A549 (cell line): Measurements from ENCODE around the gene TIAL1. TPM values are rescaled to one million over a fixed set of nuclear protein-coding genes. Genes with fewer than 3 reads are reported as not detected.

Experiments
- ATAC-seq, 2 experiments: fragments of 200-7000 bp in 1 of 2; fragments of >200 bp in 1 of 2; cut with Nextera tagmentation in 1 of 2; cut with Tn5 transposase in 1 of 2; 3 replicates each; pipeline versions ENCODE4 v1.8.0 to v1.9.1; 2018 to 2020; ENCODE audit warnings: mild to moderate bottlenecking in 1 of 2, moderate library complexity in 1 of 2
- CTCF ChIA-PET: fragments of 300-600 bp; sonication (Branson Sonifier 250); formaldehyde crosslinking; extraction: SDS; loops from one replicate; lab custom pipeline; 2021; ENCODE audit warnings: antibody characterized with exemption, inconsistent platforms; lab: Yijun Ruan, JAX
- POLR2A ChIA-PET: fragments of 350-600 bp; formaldehyde crosslinking; extraction: SDS; loops from one replicate; lab custom pipeline; 2021; ENCODE audit warnings: antibody characterized with exemption, inconsistent platforms; lab: Yijun Ruan, JAX
- DNase-seq, 2 experiments: peaks; one replicate each; pipeline versions ENCODE4 v3.0.0 to v3.0.0-alpha.2; 2011 to 2016; ENCODE audit warnings: low read depth in 1 of 2, low spot score in 1 of 2
- FAIRE-seq: peaks from 2 replicates; lab custom pipeline; 2011; peaks lifted over from hg19 to GRCh38; lab: Jason Lieb, UNC
- H3K27ac ChIP-seq, 2 experiments: fragments of >200 bp; sonication (Bioruptor Twin); formaldehyde crosslinking; 3 replicates each; pipeline ENCODE4 v1.5.1; 2016 to 2017
- H3K4me1 ChIP-seq: fragments of >200 bp; sonication (Bioruptor Twin); formaldehyde crosslinking; 3 replicates; pipeline ENCODE4 v1.6.1; 2016
- H3K4me2 ChIP-seq: fragments of >200 bp; sonication (Bioruptor Twin); formaldehyde crosslinking; 3 replicates; pipeline ENCODE4 v1.6.1; 2016
- H3K4me3 ChIP-seq: fragments of >200 bp; sonication (Bioruptor Twin); formaldehyde crosslinking; 3 replicates; pipeline ENCODE4 v1.5.1; 2016
- H3K9me3 ChIP-seq: fragments of >200 bp; sonication (Bioruptor Twin); formaldehyde crosslinking; 3 replicates; pipeline ENCODE4 v1.6.1; 2016
- CBX8 ChIP-seq: fragments of 200-600 bp; sonication (generic); IDR thresholded peaks from 2 replicates; pipeline ENCODE4 v1.6.1; 2016
- CEBPB ChIP-seq, 2 experiments: fragments of >200 bp in 1 of 2; sonication (Bioruptor Twin) in 1 of 2; formaldehyde crosslinking in 1 of 2; IDR thresholded peaks; 2 replicates each; pipeline ENCODE4 v1.6.1; 2012 to 2016
- CHD2 ChIP-seq: fragments of 150-350 bp; IDR thresholded peaks from 2 replicates; pipeline ENCODE4 v1.6.1; 2014; ENCODE audit warnings: low read length; ENCODE audit not compliant: partially characterized antibody
- CTCF ChIP-seq: fragments of >200 bp; sonication (Bioruptor Twin); formaldehyde crosslinking; IDR thresholded peaks from 3 replicates; pipeline ENCODE4 v1.5.1; 2016
- EHF ChIP-seq: fragments of 250-450 bp; sonication (Bioruptor Pico); IDR thresholded peaks from 2 replicates; pipeline ENCODE4 v1.5.0; 2020; ENCODE audit warnings: mild to moderate bottlenecking
- ELK1 ChIP-seq: fragments of 150-350 bp; IDR thresholded peaks from 2 replicates; pipeline ENCODE4 v1.6.1; 2014; ENCODE audit warnings: low read depth, mild to moderate bottlenecking, low read length
- EP300 ChIP-seq, 2 experiments: fragments of >200 bp; sonication (Bioruptor Twin); formaldehyde crosslinking; IDR thresholded peaks; 2 replicates in 1 of 2; 3 replicates in 1 of 2; pipeline ENCODE4 v1.6.1; 2016 to 2017
- ESRRA ChIP-seq: fragments of 150-350 bp; IDR thresholded peaks from 2 replicates; pipeline ENCODE4 v1.6.1; 2014; ENCODE audit warnings: mild to moderate bottlenecking, low read length, borderline replicate concordance
- FOSL2 ChIP-seq, 2 experiments: fragments of 450-650 bp in 1 of 2; fragments of >200 bp in 1 of 2; sonication (Bioruptor Twin) in 1 of 2; formaldehyde crosslinking; IDR thresholded peaks; 2 replicates each; pipeline versions ENCODE4 v1.5.0 to v1.6.1; 2016 to 2020; ENCODE audit warnings: mild to moderate bottlenecking in 1 of 2, moderate library complexity in 1 of 2
- FOXS1 ChIP-seq: fragments of 250-450 bp; sonication (Bioruptor Pico); IDR thresholded peaks from 2 replicates; pipeline ENCODE4 v1.5.0; 2020; ENCODE audit warnings: mild to moderate bottlenecking, moderate library complexity
- GATA3 ChIP-seq: IDR thresholded peaks from 2 replicates; pipeline ENCODE4 v1.6.1; 2012; ENCODE audit warnings: borderline replicate concordance
- HOXA7 ChIP-seq: fragments of 250-450 bp; sonication (Bioruptor Pico); IDR thresholded peaks from 2 replicates; pipeline ENCODE4 v1.5.0; 2020; ENCODE audit warnings: mild to moderate bottlenecking, moderate library complexity
- MAFK ChIP-seq: fragments of 450-650 bp; IDR thresholded peaks from 2 replicates; pipeline ENCODE4 v1.6.1; 2014; ENCODE audit not compliant: partially characterized antibody
- MAX ChIP-seq: IDR thresholded peaks from 2 replicates; pipeline ENCODE4 v1.6.1; 2012
- MAZ ChIP-seq: fragments of 150-350 bp; IDR thresholded peaks from 2 replicates; pipeline ENCODE4 v1.6.1; 2014; ENCODE audit warnings: antibody characterized with exemption, low read depth, low read length, borderline replicate concordance
- NR3C1 ChIP-seq: fragments of >200 bp; sonication (Bioruptor Twin); formaldehyde crosslinking; IDR thresholded peaks from 3 replicates; pipeline ENCODE4 v1.6.1; 2017
- PBX3 ChIP-seq: IDR thresholded peaks from 2 replicates; pipeline ENCODE4 v1.6.1; 2012
- RAD21 ChIP-seq, 2 experiments: fragments of >200 bp in 1 of 2; sonication (Bioruptor Twin) in 1 of 2; formaldehyde crosslinking in 1 of 2; IDR thresholded peaks in 1 of 2; conservative IDR thresholded peaks in 1 of 2; 2 replicates in 1 of 2; 3 replicates in 1 of 2; pipeline ENCODE4 v1.6.1; 2012 to 2018; ENCODE audit warnings: inconsistent platforms in 1 of 2
- RARB ChIP-seq: fragments of 250-450 bp; sonication (Bioruptor Pico); IDR thresholded peaks from 2 replicates; pipeline ENCODE4 v1.8.0; 2021; ENCODE audit warnings: mild to moderate bottlenecking, moderate library complexity
- REST ChIP-seq: fragments of 200-600 bp; sonication (generic); IDR thresholded peaks from 2 replicates; pipeline ENCODE4 v1.6.1; 2016; ENCODE audit warnings: antibody characterized with exemption, mild to moderate bottlenecking, moderate library complexity
- RFX5 ChIP-seq: fragments of 450-650 bp; IDR thresholded peaks from 2 replicates; pipeline ENCODE4 v1.7.1; 2014; ENCODE audit warnings: antibody characterized with exemption, mild to moderate bottlenecking, moderate library complexity
- SMC3 ChIP-seq: fragments of >200 bp; sonication (Bioruptor Twin); formaldehyde crosslinking; IDR thresholded peaks from 3 replicates; pipeline ENCODE4 v1.6.1; 2018; ENCODE audit warnings: inconsistent platforms
- TP53 ChIP-seq: fragments of 250-450 bp; sonication (Bioruptor Pico); IDR thresholded peaks from 2 replicates; pipeline ENCODE4 v1.5.0; 2021; ENCODE audit warnings: mild to moderate bottlenecking, moderate library complexity
- ZNF302 ChIP-seq: fragments of 250-450 bp; sonication (Bioruptor Pico); IDR thresholded peaks from 2 replicates; pipeline ENCODE4 v1.9.0; 2021; ENCODE audit warnings: inconsistent platforms, mild to moderate bottlenecking, moderate library complexity
- WGBS: methylation state at CpG from one replicate; pipeline ENCODE4 v1.1.6; 2017; ENCODE audit errors: missing lambda C conversion rate; 5-methylcytosine and 5-hydroxymethylcytosine counted together
- polyA plus RNA-seq, 4 experiments: library from polyadenylated mRNA; depleted of rRNA in 3 of 4; stranded (reverse); fragments of >200 nt; fragmentation: RNase III in 1 of 4; extraction: RNeasy Plus Mini Kit Qiagen cat#74134 plus additional on column Dnase treatment in 1 of 4; gene quantifications; 2 replicates in 3 of 4; 3 replicates in 1 of 4; pipeline ENCODE4 v1.2.3, GENCODE V29; 2011 to 2017

TIAL1 gene
- polyA plus RNA-seq, 2 of the 4 experiments (the other 2 are of a cell fraction) = 89.5 to 115 TPM

GRCh38 chr10:119619215-119619614, 22.5 kb upstream of the TIAL1 start:
- POLR2A ChIA-PET = no interaction called here
- Histone ChIP-seq H3K9me3 (no peaks in the 10 kb centered on the region), H3K4me2 (no peak overlapping the region), H3K4me3 (no peak overlapping the region), H3K27ac (no peak overlapping the region), H3K4me1 (peaks cover 10% of the 10 kb centered on the region)
- WGBS = 71% methylated on average over 2 of the region's 2 CpGs
- no peak for TF ChIP-seq EP300 (IDR thresholded peaks at IDR 0.05)
- FAIRE-seq = no peak
- CTCF ChIA-PET = interaction anchor here (0.8 to 5.8 kb wide), 4 partner anchors 10 to 47 kb away, joined by 3 to 35 read pairs (median 6); no protein-coding TSS in a partner anchor
- ATAC-seq = no peak
- DNase-seq = no peak

GRCh38 chr10:119616882-119617570, 20.3 kb upstream of the TIAL1 start:
- CTCF ChIA-PET = interaction anchor here (0.6 to 5.8 kb wide), 5 partner anchors 8 to 350 kb away, joined by 3 to 35 read pairs (median 5); no protein-coding TSS in a partner anchor
- no peak for FAIRE-seq
- TF ChIP-seq RAD21 (conservative IDR thresholded peaks at IDR 0.05 in 1 of 2, IDR thresholded peaks at IDR 0.05 in 1 of 2) = peak; percentile 18 to 21; a peak in 2 of 5 replicates
- TF ChIP-seq SMC3 = peak; percentile 17; the same call in 1 of the 3 replicates
- TF ChIP-seq FOXS1 (CRISPR knock-in tag) = no peak
- no peak for TF ChIP-seq NR3C1
- TF ChIP-seq CTCF = peak; percentile 23; the same call in 2 of the 3 replicates

GRCh38 chr10:119614686-119615085, 17.9 kb upstream of the TIAL1 start:
- ATAC-seq (no peak), DNase-seq (no peak), FAIRE-seq (no peak)
- ChIA-PET POLR2A (interaction anchor here (0.8 kb wide), 1 partner anchor 36 kb away, joined by 3 read pairs; the partner anchor contains the start of gene BAG3), CTCF (interaction anchor here (0.8 to 1.6 kb wide), 3 partner anchors 18 to 245 kb away, joined by 3 to 5 read pairs (median 4); partner anchors contain the start of gene TIAL1)
- H3K4me3 ChIP-seq = no peak overlapping the region
- H3K4me1 ChIP-seq = no peaks in the 10 kb centered on the region
- H3K27ac ChIP-seq = no peak overlapping the region
- no peak overlapping the region for H3K4me2 ChIP-seq
- no peaks in the 10 kb centered on the region for H3K9me3 ChIP-seq
- WGBS = 67% methylated on average over 5 of the region's 5 CpGs
- TF ChIP-seq REST = no peak
- no peak for TF ChIP-seq MAX
- no peak for TF ChIP-seq CBX8
- no peak for TF ChIP-seq ELK1
- no peak for TF ChIP-seq MAZ
- no peak for TF ChIP-seq RARB
- TF ChIP-seq TP53 (CRISPR knock-in tag) = no peak
- TF ChIP-seq ESRRA = no peak
- TF ChIP-seq GATA3 = no peak
- TF ChIP-seq EHF (CRISPR knock-in tag) = no peak
- no peak for TF ChIP-seq ZNF302 (CRISPR knock-in tag)
- TF ChIP-seq MAFK = no peak
- TF ChIP-seq HOXA7 = no peak
- no peak for TF ChIP-seq RFX5
- no peak for TF ChIP-seq FOSL2 (IDR thresholded peaks at IDR 0.05)
- no peak for TF ChIP-seq FOSL2 (CRISPR knock-in tag; IDR thresholded peaks at IDR 0.05)
- no peak for TF ChIP-seq CHD2
- no peak for TF ChIP-seq PBX3
- TF ChIP-seq CEBPB (IDR thresholded peaks at IDR 0.05) = no peak

More at GRCh38 chr10:119616882-119617570, 20.3 kb upstream of the TIAL1 start:
- 59% methylated on average over 13 of the region's 13 CpGs for WGBS
- H3K4me2 ChIP-seq = no peak overlapping the region
- H3K4me3 ChIP-seq = no peak overlapping the region
- peaks cover 10% of the 10 kb centered on the region for H3K4me1 ChIP-seq
- ATAC-seq (peak in 1 of 2 experiments; percentile 69; a peak in 3 of 6 replicates), DNase-seq (peak in 1 of 2 experiments; percentile 32)
- no peaks in the 10 kb centered on the region for H3K9me3 ChIP-seq
- no peak overlapping the region for H3K27ac ChIP-seq
- POLR2A ChIA-PET = interaction anchor here (1.7 kb wide), 1 partner anchor 34 kb away, joined by 6 read pairs; the partner anchor contains the start of gene BAG3
